ENCODE measurements around the gene SCGB1A1. TPM values are rescaled to one million over a fixed set of nuclear protein-coding genes. Genes with fewer than 3 reads are reported as not detected.
A peak's percentile ranks its signal among the peaks of the same experiment; 100 is the strongest.

Gene SCGB1A1
- total RNA-seq, 1 donor from 2014 or later: 2.0 TPM

DNA sequence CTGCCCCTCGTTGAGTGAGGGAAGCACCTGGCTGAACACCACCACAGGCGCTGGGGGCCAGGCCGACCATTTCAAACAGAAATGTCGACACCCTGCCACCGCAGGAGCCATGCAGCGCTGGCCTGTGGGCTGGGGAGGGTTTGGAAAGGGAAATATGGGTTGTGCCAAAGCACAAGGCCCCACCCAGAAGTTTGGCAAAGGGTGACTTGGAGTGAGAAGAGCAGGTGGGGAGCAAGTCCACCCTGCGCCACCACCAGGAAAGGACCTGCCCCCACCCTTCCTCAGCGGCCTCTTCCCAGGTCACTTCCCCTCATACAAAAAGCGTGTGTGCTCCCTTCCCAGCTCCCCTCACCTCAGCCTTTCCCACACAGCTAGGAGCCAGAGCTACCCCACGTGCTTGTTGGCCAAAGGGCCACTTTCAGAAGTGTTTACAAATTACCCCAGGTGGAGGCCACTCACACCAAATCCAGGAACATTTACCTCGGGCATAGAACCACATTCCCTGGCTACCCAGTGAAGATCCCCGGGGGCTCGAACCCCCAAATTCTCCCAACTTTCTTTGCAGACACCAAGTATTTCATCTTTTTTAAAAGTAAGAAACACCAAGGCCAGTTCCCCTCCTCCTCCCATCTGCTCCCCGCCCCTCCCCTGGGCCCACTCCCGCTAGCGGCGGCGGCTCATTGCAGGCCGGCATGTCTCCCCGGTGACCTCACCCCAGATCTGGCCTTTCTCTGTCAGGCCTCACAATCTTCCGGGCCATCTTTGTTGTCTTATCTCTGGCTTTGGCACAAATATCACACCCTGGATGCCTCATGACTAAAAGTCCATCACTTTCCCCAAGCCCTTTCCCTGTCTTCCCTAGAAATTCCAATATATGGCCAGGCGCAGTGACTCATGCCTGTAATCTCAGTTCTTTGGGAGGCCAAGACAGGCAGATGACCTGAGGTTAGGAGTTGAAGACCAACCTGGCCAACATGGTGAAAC lies 20.5 kb upstream of the SCGB1A1 start:
- peak; percentile 66 for DNase-seq (ENCODE audit: low spot score)

DNA sequence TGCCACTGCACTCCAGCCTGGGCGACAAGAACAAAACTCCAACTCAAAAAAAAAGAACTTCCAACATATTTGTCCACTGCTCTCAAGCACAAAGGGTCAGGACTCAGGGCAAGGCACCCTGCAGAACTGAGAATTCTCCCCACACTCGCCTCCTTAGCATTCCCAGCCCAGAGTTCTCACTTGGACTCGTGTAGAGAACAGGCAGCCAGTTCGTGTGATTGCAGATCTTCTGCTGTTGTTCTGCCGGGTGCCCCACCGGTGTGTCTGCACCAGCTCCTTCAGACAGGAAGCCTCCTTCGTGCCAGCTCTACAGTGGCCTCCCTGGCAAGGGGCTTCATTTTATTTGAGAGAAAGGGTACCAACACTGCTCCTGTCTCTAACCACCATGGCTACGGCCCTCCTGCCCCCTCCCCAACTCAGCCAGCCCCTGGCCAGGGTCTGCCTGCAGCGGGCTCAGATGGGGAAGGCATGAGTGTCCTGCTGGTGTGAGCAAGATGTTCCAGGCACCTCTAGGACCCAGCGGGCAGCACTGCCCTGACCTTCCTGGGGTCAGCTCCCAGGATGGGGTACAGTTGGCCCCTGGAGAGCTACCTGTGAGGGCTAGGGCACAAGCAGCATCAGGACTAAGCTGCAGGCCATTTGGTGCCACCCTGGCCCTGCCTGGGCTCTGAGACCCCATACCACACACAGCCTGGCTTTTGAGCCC lies 19.5 kb upstream of the SCGB1A1 start:
- no peak for ATAC-seq
- no peak for DNase-seq (ENCODE audit: low spot score)

More for the DNA sequence above, 20.5 kb upstream of the SCGB1A1 start:
- ATAC-seq: peak; percentile 68

DNA sequence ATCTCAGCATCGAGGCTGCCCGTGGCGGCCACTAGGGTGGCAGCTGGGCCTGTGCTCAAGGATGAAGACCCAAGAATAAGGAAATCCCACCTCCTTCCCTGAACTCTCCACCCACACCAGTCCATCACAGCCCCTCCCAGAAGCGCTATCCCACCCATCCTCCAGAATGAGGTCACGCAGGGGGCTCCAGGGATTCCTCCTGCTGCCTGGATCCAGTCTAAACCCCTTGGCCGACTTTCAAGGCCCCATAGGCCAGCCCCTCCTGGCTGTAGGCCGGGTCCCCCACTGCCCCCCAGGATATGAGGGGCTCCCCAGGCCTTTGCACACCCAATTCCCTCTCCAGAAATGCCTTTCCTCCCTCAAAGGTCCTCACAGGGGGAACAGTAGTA lies 19.0 kb upstream of the SCGB1A1 start:
- ATAC-seq (no peak), DNase-seq (ENCODE audit: low spot score) (no peak)

DNA sequence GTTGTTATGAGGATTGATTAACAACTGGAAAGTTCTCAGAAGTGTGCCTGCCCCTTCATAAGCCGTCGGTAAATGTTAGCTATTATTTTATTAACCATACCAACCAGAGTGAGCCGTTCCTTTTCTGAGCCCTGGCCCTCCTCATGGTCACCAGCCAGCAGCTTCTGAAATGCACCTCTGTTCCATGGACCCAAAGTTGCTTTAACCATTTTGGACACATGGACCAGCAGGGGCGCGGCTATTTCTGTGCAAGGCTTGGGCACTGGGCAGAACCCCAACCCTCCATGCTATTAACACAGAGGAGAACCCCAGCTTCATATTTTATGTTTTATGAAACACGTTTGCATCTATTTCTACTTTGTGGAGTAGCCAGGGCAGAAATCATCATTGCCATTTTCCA lies 18.6 kb upstream of the SCGB1A1 start:
- ATAC-seq (no peak), DNase-seq (ENCODE audit: low spot score) (no peak)

DNA sequence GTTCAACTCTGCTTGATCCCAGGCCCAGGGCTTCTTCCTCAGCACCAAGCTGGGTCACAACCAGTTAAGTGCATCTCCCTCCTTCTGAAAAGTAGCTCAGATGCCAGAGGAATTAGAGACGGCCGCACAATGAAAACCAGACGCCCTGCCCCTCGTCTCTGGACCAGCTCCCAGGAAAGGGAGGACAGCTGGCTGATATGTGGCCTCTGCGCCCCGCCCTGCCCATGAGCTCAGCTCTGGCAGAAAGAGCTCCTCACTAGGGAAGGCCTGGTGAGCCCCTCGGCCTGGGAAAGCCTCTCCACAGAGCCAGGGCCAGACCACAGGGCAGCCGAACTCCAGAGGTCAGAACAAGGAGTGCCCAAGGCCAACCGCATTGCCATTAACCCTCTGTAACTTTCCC lies 18.1 kb upstream of the SCGB1A1 start:
- DNase-seq (ENCODE audit: low spot score) (no peak), ATAC-seq (peak; percentile 21)

DNA sequence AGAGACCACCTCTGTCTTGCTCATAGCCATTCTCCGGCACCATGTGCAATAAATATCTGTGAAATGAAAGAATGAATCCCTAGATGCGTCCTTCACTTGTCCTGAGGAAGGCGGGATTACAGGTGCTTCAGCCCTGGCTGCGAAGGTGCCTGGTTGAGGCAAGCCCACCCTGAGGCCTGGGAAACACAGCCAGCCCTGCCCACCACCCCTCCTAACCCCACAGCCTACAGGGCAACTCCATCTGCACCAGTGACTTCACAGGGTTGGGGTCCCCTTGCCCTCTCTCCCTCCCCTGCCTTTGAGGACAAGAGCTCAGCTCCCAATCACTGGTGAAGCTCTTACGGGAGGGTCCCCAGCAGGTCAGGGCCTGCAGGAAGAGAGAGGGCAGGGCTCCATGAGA lies 17.5 kb upstream of the SCGB1A1 start:
- DNase-seq (ENCODE audit: low spot score): no peak
- no peak for ATAC-seq

DNA sequence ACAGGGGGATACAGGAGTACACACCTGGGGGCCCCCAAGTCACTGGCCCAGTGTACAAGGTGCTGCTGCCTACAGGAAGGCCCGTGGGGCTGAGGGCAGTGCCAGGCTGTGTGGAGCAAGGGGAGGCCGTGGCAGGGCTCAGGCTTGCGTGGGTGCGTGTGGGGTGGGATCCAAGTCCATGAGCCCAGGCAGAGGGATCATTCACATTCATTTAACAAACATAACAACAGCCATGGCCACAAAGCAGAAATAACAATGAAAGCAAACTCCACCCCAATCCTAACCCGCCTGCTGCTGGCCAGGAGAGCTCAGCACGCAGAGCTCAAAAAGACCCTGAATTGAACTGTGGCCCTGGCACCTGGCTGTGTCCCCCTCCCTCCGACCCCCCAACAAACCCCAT lies 17.0 kb upstream of the SCGB1A1 start:
- no peak for DNase-seq (ENCODE audit: low spot score)

DNA sequence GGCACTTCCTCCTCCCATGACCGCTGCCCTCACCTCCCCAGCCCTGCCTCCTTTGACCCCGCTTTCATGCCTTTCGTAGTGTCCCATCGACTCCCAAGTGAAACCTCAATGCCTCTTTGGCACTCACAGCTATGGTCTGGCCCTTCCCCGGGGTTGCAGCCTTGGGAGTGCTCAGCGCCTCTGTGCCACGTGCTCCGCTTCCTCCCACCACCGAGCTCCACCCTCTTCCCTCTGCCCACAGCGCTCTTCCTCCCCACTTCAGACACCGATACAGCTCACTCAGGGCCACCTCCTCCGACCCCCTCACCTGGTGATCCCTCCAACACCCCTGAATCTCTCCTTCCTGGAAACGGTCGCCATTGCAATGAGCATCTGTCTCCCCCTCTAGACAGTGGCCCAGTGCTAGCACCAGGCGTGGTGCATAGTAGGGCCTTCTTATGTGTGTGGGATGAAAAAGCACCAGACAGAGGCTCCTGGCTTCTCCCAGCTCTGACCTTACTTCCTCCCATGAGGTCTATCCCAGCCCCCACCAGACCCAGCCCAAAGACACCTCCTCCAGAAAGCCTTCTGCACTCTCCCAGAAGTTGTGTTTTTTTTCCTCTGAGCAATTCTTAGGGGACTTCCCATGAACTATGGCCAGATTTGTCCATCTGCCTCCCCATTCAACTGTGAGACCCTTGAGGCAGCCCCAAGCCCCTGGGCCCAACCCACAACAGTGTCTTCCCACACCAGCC lies 16.4 kb upstream of the SCGB1A1 start:
- no peak for DNase-seq (ENCODE audit: low spot score)
- ATAC-seq: peak; percentile 36

More for the DNA sequence above, 17.0 kb upstream of the SCGB1A1 start:
- ATAC-seq: no peak

DNA sequence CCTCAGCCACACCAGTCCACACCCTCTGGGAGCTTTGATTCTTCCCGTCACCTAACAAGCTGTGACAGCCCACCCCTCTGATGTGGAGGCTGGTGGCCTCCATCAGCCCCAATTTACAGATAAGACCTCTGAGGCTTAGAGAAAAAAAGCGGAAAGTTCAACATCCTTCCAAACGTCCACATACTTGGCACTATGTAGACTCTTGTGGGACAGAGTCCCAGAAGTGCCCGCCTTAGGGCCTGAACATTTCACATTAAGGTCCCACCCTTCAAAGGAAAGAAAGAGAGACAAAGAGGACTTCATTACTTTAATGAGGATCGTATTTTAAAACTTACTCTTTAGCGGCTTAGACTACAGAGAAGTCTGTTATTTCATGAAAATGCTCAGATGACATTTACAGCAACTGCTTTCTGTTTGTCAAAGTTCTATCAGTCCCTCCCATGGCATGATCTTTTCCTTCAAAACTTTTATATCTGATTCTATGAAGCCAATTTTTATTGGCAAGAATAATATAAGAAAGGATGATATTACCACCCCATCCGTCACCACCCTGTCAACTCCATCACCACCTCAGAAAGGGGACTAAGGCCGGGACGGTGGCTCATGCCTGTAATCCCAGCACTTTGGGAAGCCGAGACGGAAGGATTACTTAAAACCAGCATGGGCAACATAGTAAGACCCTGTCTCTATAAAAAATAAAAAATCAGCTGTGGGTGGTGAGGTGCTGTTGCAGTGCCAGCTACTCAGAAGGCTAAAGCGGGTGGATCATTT lies 15.7 kb upstream of the SCGB1A1 start:
- ATAC-seq (no peak), DNase-seq (ENCODE audit: low spot score) (no peak)

DNA sequence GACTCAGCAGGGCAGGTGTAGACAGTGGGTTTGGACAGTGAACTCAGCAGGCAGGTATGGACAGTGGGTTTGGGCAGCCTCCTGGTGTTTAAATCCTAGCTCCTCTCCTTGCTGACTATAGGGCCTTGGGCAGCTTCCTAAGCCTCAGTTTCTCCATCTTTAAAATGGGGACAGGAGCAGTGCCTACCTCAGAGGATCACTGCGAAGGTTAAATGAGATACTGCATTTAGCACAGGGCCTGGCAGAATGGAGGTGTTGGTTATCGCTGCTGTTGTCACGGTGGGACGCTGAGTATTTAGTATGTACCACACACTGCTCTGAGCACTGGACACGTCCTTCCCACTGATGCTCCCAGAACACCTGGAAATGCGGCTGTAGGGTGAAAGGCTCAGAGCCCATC lies 14.4 kb upstream of the SCGB1A1 start:
- DNase-seq (ENCODE audit: low spot score) (no peak), ATAC-seq (no peak)

DNA sequence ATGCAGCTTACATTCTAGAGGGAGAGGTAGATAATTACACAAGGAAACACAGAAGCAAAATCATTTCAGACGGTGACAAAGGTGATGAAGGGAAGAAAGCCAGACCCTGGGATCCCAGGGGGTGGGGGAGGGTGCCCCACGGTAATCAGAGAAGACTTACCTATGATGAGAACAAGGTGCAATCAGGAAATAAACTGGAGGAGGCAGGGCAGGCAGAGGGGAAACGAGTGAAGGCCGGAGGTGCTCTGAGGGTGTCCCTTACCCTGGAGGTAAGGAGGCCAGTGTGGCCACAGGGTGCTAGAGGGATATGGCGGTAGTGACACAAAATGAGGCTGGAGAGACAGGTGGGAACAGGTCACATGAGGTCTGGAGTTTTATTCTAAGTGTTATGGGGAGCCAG lies 13.9 kb upstream of the SCGB1A1 start:
- no peak for ATAC-seq
- no peak for DNase-seq (ENCODE audit: low spot score)

DNA sequence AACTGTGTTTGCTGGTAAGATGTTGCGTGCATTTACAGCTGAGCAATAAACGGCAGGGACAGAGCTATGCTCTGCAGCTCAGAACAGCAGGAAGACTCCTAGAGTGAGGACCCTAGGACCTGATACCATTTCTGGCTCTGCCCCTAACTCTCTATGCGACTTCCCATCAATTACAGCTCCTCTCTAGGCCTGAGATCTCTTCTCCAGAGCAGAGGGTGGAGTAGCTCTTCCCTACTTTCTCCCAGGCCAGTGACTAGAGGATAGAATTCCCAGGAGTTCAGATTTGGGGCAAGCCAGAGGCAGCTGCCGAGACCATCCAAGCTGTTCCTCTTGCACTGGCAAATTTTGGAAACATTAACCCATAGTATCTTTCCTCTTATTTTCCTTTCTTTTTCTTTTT lies 12.8 kb upstream of the SCGB1A1 start:
- no peak for ATAC-seq
- DNase-seq (ENCODE audit: low spot score): no peak

DNA sequence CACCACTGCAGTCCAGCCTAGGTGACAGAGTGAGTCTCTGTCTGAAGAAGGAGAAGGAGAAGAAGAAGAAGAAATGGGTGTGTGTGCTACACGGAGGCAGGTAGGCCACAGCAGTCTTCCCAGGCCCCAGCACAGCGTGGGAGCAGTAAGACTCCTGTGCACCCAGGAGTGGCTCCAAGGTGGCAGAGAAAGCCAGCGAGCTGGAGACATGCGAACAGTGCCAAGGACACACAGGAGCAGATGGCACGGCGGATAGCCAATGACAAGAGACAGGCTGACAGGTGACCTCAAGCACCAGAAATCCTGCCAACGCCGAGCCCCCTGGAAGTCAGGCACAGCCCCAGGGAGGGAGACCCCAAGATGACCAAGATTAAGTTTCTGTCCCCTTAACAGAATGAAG lies 9.0 kb upstream of the SCGB1A1 start:
- ATAC-seq (no peak), DNase-seq (ENCODE audit: low spot score) (no peak)

DNA sequence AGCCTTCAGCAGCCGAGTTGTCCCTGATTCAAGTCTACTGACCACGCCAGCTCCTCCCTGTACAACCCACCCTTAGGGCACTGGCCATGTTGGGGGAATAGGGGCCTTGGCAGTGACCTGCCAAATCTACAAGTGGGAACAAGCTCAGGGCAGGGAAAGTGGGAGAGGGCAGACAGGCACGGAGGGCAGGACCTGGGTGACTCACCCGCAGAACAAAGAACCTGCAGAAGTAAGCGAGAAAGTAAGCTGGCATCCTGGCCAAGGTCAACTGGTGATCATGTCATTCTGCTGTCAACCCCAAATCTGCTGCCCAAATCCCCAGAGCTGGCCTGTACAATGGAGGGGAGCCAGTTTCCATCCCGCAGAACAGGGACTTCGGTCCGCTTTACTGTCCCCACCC lies 7.9 kb upstream of the SCGB1A1 start:
- ATAC-seq (no peak), DNase-seq (ENCODE audit: low spot score) (no peak)

DNA sequence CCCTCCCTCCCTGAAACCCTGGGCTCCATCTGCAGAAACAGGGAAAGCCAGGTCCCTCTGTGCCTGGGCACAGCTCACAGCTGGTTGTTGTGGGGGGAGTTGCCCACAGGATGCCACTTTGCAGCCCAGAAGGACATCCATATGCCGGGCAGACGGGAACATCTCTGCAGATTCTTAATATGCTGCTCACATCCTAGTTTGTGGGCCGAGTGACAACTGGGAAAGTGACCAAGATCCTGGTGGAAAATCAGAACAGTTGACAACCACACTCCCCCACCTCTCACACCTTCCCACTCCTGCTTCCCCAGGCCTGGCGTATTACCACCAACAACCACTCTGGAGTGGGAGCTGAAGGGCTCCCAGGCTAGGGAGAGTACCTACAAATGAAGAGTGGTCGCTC lies 7.3 kb upstream of the SCGB1A1 start:
- ATAC-seq (no peak), DNase-seq (ENCODE audit: low spot score) (no peak)

DNA sequence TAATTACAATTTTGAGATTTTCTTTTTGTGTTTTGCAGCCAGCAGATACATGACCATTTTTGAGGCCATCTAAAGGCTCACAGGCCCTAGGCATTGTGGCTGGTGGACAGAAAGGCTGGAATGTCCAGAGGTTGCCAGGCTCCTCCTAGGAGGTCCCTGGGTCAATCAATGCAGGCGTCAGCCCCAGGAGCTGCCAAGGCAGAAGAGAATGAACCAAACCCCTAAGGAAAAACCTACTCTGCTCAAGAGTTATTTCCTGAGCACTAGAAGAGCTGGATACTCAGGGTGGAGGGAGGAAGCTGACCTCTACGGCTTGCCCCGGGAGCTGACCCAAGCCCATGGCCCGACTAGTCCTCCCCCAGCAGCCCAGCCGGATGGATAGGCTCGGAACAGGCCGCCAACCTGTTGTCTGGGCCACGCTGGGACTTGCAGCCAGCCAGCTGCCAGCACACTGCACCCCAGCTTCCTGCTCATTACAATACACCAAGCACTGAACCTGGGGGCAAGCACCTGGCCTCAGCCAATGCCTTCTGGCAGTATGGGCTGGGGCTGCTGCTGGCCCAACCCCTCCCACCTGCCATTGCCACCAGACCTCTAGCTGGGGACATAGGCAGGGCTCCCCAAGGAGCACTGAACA lies 5.7 kb upstream of the SCGB1A1 start:
- DNase-seq (ENCODE audit: low spot score) (no peak), ATAC-seq (no peak)

DNA sequence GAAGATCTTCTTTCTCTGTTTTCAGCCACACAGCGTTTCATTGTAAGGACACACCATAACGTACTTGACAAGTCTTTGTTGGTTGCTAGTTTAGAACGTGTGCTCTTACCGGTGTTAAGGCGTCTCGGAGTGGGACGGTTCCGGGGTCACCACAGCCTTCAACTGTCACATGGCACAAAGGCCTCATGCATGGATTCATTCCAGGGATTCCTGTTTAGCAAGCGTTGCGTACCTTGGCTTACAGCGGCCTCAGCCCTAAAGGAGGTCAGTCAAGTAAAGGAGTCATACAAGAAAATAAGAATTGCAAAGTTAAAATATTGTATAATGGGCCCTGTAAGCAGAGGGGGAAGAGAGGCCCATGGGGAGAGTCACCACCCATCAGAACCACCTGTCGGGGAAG lies 2.2 kb upstream of the SCGB1A1 start:
- no peak for DNase-seq (ENCODE audit: low spot score)
- ATAC-seq: no peak

DNA sequence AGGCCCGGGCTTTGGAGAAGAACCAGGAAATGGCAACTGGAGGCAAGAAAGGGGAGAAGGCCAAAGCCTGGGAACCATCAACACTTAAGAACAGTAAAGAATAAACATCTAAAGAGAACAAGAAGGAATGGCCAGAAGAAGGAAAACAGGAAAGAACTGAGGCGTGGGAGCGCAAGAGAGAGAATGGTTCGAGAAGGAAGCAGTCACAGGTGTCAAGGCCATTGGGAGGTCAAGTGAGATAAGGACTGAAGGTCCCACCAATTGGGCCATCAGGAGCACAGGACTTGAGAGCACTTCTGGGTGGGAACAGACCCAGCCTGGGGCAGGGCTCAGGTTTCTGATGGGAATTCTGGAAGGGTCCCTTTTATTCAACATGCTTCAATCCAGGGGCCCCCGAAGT lies 697 bp upstream of the SCGB1A1 start:
- ATAC-seq (no peak), DNase-seq (ENCODE audit: low spot score) (no peak)

DNA sequence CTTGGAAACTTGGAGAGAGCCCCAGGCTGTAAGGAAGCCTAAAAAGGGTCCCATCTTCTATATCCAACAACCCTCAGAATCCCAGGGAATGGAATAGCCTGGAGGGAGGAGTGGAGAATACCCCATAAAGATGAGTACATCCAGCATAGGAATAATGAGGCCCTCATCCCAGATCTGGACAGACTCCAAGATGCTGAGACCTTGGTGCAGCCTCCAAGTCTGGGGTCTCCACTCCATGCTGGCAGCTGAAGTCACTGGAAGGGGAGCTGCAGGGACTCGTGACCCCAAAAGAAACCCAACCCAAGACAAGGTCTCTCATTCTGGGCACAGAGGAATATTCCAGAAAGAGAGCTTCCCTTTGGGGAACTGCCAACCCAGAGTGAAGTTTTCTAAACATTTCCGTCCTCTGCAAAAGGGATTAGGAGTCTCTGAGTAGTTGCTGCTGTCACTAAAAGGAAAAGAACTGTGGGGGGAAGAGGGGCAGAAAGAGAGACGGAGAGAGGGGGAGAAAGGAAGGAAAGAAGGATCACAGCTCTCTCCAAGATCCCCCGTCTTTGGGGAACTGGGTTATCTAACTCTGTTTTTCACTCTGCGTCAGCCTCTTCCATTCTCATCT lies 589 bp downstream of the SCGB1A1 start:
- ATAC-seq: no peak
- no peak for DNase-seq (ENCODE audit: low spot score)

DNA sequence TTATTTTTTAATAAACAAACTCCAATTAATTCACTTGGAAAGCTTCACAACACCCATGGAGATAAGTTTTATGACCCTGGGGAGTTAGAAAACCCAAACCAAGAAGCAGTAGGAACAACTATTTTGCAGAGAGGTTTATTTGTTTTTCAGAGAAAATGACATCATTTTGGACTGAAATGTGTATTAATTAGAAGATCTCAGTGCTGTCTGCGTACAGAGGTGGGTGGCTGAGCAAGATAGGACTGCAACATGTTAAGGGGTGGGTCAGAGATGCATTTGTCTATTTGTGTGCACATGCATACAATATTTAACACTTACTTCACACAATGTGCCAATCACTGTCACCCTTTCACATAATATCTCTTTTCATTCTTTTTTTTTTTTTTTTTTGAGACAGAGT lies 1.1 kb downstream of the SCGB1A1 start:
- DNase-seq (ENCODE audit: low spot score) (no peak), ATAC-seq (no peak)

All from left lobe of liver (tissue), 2 donors.